Ascending aorta (tissue), 2 donors: ENCODE measurements around the gene ITM2C. TPM values are rescaled to one million over a fixed set of nuclear protein-coding genes. Genes with fewer than 3 reads are reported as not detected.

Source experiments
- DNase-seq, 2 donors: peaks; one replicate each; pipeline ENCODE4 v3.0.0-alpha.2; 2019; ENCODE audit warnings: low spot score in 2 of 2
- H3K27ac ChIP-seq, 2 donors: fragments of 200-600 bp; sonication (generic); one replicate each; pipeline ENCODE4 v1.5.1; 2016 to 2017; ENCODE audit warnings: mild to moderate bottlenecking in 1 of 2
- H3K27me3 ChIP-seq: fragments of 200-600 bp; sonication (generic); one replicate; pipeline ENCODE4 v1.5.1; 2017
- H3K36me3 ChIP-seq, 2 donors: fragments of 200-600 bp; sonication (generic); one replicate each; pipeline ENCODE4 v1.5.1; 2016
- H3K4me1 ChIP-seq, 2 donors: fragments of 200-600 bp; sonication (generic); one replicate each; pipeline ENCODE4 v1.5.1; 2016 to 2017; ENCODE audit warnings: mild to moderate bottlenecking in 1 of 2
- H3K4me3 ChIP-seq, 2 donors: fragments of 200-600 bp; sonication (generic); one replicate each; pipeline ENCODE4 v1.5.1; 2016 to 2017; ENCODE audit warnings: mild to moderate bottlenecking in 1 of 2
- H3K9me3 ChIP-seq, 2 donors: fragments of 200-600 bp; sonication (generic); one replicate each; pipeline ENCODE4 v1.5.1; 2016
- CTCF ChIP-seq, 3 experiments: fragments of 200-600 bp in 2 of 3; fragments of 450-650 bp in 1 of 3; sonication (generic) in 2 of 3; IDR thresholded peaks; one replicate each; pipeline ENCODE4 v1.5.1; 2016 to 2019; ENCODE audit warnings: antibody characterized with exemption in 3 of 3, mild to moderate bottlenecking in 1 of 3, moderate library complexity in 1 of 3
- intact Hi-C: fragments of 100-400 bp; cut with DNase I; formaldehyde crosslinking; loops from one replicate; pipeline ENCODE4 v1.15.1; 2023
- total RNA-seq: library from RNA; depleted of rRNA; stranded (reverse); fragments of >200 nt; gene quantifications from one replicate; pipeline ENCODE4 v1.1.0, GENCODE V29; 2016

Gene ITM2C
- total RNA-seq, 1 donor from 2014 or later: 84.9 TPM

- Histone ChIP-seq H3K9me3 (no peaks in the 10 kb centered on the region), H3K4me3 (no peak overlapping the region), H3K27ac (no peak overlapping the region), H3K36me3 (no peaks in the 10 kb centered on the region), H3K27me3 (no peaks in the 10 kb centered on the region), H3K4me1 (no peaks in the 10 kb centered on the region)
- TF ChIP-seq CTCF (IDR thresholded peaks at IDR 0.05): no peak
- intact Hi-C loops: no loop called here
- DNase-seq: no peak
Measured at GRCh38 chr2:230885463-230886130, 20.9 kb downstream of the ITM2C start.

GRCh38 chr2:230886206-230886605 is 21.5 kb downstream of the ITM2C start:
- intact Hi-C loops: no loop called here
- no peak overlapping the region for H3K4me3 ChIP-seq
- H3K4me1 ChIP-seq: no peaks in the 10 kb centered on the region
- no peak for DNase-seq
- no peak for TF ChIP-seq CTCF (IDR thresholded peaks at IDR 0.05)
- no peaks in the 10 kb centered on the region for H3K36me3 ChIP-seq
- H3K27ac ChIP-seq: no peak overlapping the region
- H3K9me3 ChIP-seq: no peaks in the 10 kb centered on the region
- H3K27me3 ChIP-seq: no peaks in the 10 kb centered on the region

- H3K9me3 ChIP-seq: no peaks in the 10 kb centered on the region
- no peak for TF ChIP-seq CTCF (IDR thresholded peaks at IDR 0.05)
- no peaks in the 10 kb centered on the region for H3K27me3 ChIP-seq
- H3K27ac ChIP-seq: no peak overlapping the region
- no peak overlapping the region for H3K4me3 ChIP-seq
- no peaks in the 10 kb centered on the region for H3K4me1 ChIP-seq
- intact Hi-C loops: no loop called here
- DNase-seq: no peak
- no peaks in the 10 kb centered on the region for H3K36me3 ChIP-seq
Measured at GRCh38 chr2:230886671-230887071, 21.9 kb downstream of the ITM2C start.

GRCh38 chr2:230887342-230887741 is 22.6 kb downstream of the ITM2C start:
- Histone ChIP-seq H3K9me3 (no peaks in the 10 kb centered on the region), H3K27me3 (no peaks in the 10 kb centered on the region), H3K27ac (no peak overlapping the region), H3K4me3 (no peak overlapping the region), H3K36me3 (no peaks in the 10 kb centered on the region), H3K4me1 (no peaks in the 10 kb centered on the region)
- no peak for TF ChIP-seq CTCF (IDR thresholded peaks at IDR 0.05)
- DNase-seq: no peak
- intact Hi-C loops: no loop called here

GRCh38 chr2:230888824-230889400 is 24.2 kb downstream of the ITM2C start:
- intact Hi-C loops: no loop called here
- Histone ChIP-seq H3K27ac (no peak overlapping the region), H3K27me3 (no peaks in the 10 kb centered on the region), H3K4me1 (no peaks in the 10 kb centered on the region), H3K4me3 (no peak overlapping the region), H3K9me3 (no peaks in the 10 kb centered on the region), H3K36me3 (no peaks in the 10 kb centered on the region)
- no peak for TF ChIP-seq CTCF (IDR thresholded peaks at IDR 0.05)
- no peak for DNase-seq
